Neural progenitor cell (in vitro differentiated cells): ENCODE results near the gene SMAD4.

Experiments
- EZH2phosphoT487 ChIP-seq: fragments of 200-600 bp; sonication (generic); IDR thresholded peaks from 2 replicates; pipeline ENCODE4 v1.6.1; 2017; ENCODE audit warnings: antibody characterized with exemption
- TF ChIP-seq, protein P1 (sequence below): fragments of 200-600 bp; sonication (generic); IDR thresholded peaks from 2 replicates; pipeline ENCODE4 v1.5.1; 2017; ENCODE audit warnings: antibody characterized with exemption, mild to moderate bottlenecking

- TF ChIP-seq, protein P1, sequence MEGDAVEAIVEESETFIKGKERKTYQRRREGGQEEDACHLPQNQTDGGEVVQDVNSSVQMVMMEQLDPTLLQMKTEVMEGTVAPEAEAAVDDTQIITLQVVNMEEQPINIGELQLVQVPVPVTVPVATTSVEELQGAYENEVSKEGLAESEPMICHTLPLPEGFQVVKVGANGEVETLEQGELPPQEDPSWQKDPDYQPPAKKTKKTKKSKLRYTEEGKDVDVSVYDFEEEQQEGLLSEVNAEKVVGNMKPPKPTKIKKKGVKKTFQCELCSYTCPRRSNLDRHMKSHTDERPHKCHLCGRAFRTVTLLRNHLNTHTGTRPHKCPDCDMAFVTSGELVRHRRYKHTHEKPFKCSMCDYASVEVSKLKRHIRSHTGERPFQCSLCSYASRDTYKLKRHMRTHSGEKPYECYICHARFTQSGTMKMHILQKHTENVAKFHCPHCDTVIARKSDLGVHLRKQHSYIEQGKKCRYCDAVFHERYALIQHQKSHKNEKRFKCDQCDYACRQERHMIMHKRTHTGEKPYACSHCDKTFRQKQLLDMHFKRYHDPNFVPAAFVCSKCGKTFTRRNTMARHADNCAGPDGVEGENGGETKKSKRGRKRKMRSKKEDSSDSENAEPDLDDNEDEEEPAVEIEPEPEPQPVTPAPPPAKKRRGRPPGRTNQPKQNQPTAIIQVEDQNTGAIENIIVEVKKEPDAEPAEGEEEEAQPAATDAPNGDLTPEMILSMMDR = no peak
- no peak for TF ChIP-seq EZH2phosphoT487
These were observed 47.2 kb downstream of the SMAD4 start for GRCh38 chr18:51077217-51077616.
